NCI-H128 (cell line): ENCODE measurements around the gene WWOX.

Experiments
- DNase-seq: peaks from one replicate; lab custom pipeline; 2025; ENCODE audit not compliant: unreplicated experiment; lab: John Stamatoyannopoulos, UW

WWOX gene

GRCh38 chr16:78485917-78486257, 386.4 kb downstream of the WWOX start:
- no peak for DNase-seq

- DNase-seq: no peak
Measured at GRCh38 chr16:78487471-78487870, 388.0 kb downstream of the WWOX start.

- no peak for DNase-seq
Measured at GRCh38 chr16:78489072-78489471, 389.6 kb downstream of the WWOX start.

DNA sequence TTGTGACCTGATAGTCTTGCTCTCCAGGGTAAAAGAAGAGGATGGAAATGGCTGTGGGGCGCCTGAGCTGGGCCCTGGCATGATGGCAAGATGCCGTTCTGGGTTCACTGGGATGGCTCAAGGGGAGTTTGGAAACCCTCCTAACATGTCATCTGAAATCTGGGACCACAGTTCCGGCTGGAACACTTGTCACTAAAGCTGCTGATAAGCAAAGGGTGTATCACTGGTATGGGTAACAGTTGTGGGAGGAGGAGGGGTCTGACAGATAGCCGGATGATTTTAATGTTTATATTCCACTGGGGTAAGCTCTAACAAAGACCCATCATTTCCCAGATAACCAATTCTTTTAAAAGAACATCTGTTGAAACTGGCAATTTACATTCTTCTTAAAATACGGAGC, 390.2 kb downstream of the WWOX start:
- no peak for DNase-seq

- no peak for DNase-seq
Measured at GRCh38 chr16:78490431-78490830, 391.0 kb downstream of the WWOX start.

- DNase-seq: no peak
Measured at GRCh38 chr16:78490847-78491246, 391.4 kb downstream of the WWOX start.

DNA sequence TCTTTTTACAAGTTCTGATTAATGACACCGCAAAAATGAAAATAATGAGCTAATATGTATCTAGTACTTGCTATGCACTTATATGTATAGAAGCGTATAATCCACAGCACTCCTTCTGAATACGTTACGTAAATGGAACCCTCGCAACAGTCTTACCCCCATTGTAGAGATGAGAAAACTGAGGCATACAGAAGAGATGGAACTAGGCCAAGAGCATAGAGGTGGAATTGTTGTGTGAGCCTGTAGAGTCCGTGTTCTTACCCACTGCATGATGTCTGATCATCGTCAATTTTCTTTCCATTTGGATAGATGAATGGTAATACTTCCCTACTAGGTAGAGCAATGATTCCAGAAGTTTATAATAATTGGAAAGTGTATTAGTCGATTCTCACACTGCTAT, 394.1 kb downstream of the WWOX start:
- no peak for DNase-seq

DNA sequence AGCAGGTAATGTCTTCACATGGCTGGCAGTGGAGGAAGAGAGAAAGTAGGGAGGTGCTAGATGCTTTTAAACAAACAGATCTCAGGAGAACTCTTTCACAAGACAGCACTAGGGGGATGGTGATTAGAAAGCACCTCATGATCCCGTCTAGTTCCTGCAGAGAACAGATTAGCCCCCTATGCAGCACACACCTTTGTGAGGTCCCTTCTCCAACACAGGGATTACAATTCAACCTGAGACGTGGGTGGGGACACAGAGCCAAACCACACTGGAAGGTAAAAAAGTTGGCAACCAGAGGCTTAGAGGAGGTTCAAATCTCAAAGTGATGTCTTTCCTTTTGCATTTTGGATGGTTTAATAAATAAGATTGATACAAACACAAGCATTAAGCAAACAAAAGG, 394.7 kb downstream of the WWOX start:
- DNase-seq: no peak

- no peak for DNase-seq
Measured at GRCh38 chr16:78494674-78495073, 395.2 kb downstream of the WWOX start.

DNA sequence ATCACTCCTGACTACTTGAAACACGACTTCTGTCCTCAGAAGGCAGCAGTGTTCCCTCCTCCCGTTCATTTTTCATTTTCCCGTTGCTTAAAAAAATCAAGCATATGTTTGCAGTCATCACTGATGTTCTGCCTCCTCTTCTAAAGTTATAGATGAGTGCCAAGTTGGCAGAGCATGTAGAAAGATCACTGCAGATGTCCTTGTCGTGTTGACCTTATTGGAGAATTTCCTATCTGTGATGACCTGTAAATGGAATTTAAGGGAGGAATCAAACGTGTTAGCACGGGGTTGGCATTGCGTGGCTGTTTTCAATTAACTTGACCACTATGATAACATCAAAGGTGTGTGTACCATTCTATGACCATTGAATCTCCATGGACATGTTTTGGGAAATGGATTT, 396.7 kb downstream of the WWOX start:
- no peak for DNase-seq

DNA sequence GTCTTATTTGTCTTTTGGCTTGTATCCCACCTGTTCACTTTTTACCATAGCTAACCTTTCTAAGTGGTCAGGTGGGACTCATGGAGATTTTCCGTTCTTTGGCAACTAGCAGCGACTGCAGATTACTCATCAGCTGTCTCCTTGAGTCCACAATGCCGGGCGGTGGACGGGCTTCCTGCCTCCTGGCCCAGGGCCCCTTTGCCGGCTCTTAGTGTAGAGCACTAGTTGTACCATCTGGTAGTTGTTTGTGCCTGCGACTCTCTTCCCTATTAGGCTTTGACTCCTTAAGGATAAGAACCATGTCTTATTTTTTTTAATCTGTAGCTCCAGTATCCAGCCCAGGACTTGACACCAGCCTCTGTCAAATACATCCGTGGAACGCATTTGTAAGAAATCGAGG, 399.9 kb downstream of the WWOX start:
- no peak for DNase-seq

- no peak for DNase-seq
Measured at GRCh38 chr16:78500659-78501270, 401.3 kb downstream of the WWOX start.

DNA sequence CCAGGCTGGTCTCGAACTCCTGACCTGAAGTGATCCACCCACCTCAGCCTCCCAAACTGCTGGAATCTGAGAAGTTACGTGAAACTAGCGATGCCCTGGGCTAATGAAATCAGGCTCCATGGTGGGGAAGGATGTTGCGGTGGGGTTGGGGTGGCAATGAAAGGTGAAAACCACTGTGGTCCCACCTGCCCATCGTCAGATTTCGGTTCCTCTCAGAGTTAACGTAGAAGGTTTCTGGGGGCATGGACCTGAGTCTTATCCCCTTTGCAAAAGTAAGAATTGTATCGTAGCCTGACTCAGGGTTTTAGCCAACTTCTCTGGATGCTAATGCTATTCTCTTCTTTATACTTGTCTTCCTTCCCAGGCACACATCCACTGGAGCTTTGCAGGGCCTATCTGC, 402.3 kb downstream of the WWOX start:
- no peak for DNase-seq

- no peak for DNase-seq
Measured at GRCh38 chr16:78502812-78503350, 403.4 kb downstream of the WWOX start.

DNA sequence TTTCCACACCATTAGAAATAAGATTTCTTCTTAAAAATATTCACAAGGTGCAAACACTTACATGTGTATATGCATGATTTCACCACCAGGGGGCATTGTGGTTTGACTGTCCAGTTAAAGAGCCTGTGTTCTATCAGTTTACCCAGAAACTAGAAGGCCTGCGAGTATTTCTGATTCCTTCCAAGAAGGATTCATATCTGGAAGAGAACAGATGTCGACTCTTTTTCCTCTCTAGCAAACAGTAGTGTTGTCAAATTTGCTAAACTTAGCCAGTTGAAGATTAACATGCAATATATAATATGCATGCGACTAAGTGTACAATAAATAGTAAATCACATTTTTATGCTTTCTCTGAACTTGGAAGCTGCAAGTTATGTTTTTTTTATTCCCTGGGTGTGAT, 404.1 kb downstream of the WWOX start:
- DNase-seq: no peak

- no peak for DNase-seq
Measured at GRCh38 chr16:78504401-78504851, 405.0 kb downstream of the WWOX start.

DNA sequence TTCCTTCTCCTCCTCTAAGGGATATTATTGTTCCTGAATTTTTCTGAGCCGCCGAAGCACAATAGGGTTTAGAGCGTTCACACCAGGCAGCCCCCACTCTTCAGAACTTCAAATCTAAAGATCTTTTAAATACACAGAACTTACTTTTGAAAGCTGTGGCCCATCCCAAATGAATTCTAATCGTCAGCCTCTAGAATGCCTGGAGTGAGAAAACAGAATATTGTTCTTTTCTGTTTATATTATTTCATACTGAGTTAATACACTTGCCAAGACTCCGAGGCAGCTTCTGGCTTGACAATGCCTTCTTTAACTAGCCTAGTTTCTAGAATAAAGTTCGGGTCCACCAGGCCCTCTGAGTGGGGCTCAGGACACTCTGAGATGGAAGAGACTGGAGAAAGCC, 405.6 kb downstream of the WWOX start:
- DNase-seq: no peak

GRCh38 chr16:78505544-78506366, 406.3 kb downstream of the WWOX start:
- DNase-seq: no peak

DNA sequence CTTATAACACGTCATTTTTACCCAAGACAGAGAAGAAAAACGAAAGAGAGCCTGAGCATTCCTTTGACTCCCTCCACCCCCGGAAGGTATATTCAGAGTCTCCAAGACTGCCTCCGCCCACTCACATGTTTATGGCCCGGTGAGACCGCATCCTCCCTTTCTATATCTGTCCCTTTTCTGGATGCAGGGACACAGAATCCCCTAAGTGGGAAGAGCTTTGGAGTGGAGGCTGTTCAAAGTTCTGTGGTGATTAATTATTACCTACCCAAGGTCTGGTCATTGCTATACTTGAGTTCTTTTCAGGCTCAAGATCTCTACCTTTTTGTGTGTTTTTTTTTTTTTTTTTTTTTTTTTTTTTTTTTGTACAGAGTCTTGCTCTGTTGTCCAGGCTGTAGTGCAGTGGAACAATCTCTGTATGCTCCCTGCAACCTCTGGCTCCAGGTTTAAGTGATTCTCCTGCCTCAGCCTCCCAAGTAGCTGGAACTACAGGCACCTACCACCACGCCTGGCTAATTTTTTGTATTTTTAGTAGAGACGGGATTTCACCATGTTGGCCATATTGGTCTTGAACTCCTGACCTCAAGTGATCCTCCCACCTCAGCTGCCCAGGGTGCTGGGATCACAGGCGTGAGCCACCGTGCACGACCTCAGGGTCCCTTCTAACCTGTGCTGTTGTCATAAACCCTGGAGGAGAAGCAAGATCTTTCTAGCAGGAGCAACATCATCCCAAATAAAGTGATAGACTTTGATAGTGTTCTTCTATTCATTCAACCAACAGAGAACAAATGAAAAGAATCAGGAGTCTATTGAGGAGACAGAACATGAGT, 407.1 kb downstream of the WWOX start:
- DNase-seq: no peak

GRCh38 chr16:78507576-78507975, 408.1 kb downstream of the WWOX start:
- DNase-seq: no peak

GRCh38 chr16:78509965-78510364, 410.5 kb downstream of the WWOX start:
- no peak for DNase-seq

DNA sequence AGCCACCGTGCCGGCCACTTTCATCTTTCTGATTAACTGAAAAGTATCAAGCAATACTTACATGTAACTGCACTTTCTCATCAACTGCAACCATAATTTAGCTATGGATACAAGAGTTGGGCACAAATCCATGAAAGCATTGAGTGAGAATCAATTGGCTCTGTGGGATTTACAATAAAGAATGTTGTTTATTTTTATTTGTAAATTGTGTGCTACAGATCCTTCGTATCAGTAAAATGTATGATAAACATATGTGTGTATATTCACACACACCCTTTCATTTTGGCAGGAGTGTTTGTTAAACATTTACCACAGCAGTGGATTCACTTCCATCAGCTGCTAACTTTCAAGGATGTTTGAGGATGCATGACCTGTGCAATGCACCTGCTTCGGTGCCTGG, 411.0 kb downstream of the WWOX start:
- DNase-seq: no peak
